Stimulated activated CD4-positive, alpha-beta T cell treated with anti-CD3 and anti-CD28 coated beads, TNF-alpha, amount 100 ng/mL, for 24 hours (primary cell): Measurements from ENCODE around the gene SLC6A9.

Experiments
- DNase-seq, 3 experiments: peaks; one replicate each; pipeline ENCODE4 v3.0.0-alpha.2; 2020; ENCODE audit warnings: low read depth in 3 of 3

SLC6A9 gene

DNA sequence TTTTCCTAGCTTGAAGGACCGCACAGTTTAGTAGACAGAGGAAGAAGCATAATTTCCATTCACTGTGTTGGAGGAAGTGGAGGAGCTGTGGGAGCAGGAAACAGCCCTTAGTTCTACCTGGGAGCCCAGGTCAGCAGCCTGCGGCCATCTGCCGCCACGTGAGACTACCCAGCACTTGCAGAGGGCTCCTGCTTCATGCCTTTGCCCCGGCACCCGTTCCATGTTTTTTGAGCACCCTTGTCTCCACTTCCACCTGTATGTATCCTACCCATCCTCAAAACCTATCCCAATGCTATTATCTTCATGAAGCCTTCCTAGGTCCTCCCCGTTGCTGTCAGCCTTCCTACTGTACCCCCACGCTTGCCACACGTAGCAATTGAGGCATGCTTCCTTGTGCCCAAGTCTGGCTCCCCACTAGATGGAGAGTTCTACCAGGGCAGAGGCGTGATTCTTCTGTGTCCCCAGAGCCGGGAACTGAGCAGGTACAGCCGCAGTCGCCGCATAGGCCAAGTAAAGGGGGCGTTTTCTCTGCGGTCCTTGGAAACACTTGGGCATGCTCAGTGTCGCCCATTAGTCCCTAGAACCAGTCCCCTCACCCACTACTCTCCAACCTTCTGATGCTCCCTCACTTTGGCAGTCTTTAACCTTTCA lies 1.9 kb downstream of the SLC6A9 start:
- DNase-seq = no peak

DNA sequence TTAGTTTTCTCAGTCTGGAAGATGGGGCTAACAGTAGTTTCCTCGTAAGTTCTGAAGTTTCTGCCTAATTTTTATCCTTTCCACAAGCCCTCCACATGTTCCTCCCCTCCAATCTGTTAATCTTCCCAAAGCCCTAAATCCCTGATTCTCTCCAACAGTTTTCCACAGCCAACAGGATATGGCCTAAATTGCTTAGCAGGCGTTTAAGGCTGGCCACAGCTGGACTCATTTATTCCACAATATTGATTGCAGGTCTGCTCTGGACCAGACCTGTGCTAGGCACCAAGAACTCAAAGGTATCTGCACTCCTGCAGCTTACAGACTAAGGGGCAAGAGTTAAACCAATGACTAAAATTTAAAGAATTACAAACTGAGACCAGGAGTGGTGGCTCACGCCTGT lies 3.9 kb downstream of the SLC6A9 start:
- no peak for DNase-seq

DNA sequence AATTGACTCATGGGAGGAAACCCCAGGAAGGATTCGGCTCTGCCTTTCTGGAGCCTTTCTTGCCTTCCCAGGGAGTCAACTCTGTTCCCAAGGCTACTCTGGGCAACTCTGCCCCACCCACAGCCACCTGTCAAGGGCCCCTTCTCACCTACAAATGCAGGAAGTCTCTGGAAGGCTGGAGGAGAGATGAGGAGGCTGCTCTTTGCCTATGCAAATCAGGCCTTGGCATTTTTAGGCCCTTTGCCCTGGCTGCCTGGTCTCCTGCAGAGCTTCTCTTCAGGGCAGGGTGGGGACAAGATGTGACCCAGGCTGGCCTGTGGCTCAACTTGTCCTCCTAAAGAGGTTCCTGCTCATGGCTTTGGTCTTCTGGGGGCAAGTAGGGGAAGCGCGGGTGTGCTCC lies 5.4 kb downstream of the SLC6A9 start:
- no peak for DNase-seq

DNA sequence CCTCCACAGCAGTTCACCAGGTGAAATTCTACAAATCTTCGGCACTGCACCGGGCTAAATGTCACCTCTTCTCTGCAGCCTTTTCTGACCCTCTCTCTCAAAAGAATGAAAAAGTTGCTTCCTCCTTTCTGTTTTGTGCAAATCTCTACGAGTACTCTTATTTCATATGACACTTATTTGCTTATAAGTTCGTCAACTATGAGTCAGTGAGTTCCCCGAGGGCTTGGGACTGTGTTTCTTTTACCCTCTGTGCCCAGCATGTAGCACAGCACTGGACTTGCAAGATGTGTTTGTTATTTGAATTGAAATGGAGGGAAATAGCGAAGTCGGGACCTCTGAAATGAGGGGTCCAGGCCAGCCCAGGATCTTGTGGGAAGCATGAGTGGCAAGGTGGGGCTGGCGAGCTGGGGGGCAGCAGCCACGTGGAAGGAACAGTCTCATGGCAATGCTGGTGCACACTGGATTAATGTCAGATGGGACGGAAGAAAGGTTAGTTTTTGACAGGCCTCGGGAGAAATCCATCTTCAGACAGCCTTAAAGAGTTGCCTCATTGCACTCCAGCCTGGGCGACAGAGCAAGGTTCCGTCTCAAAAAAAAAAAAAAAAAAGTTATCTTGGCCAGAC lies 6.2 kb downstream of the SLC6A9 start:
- no peak for DNase-seq

DNA sequence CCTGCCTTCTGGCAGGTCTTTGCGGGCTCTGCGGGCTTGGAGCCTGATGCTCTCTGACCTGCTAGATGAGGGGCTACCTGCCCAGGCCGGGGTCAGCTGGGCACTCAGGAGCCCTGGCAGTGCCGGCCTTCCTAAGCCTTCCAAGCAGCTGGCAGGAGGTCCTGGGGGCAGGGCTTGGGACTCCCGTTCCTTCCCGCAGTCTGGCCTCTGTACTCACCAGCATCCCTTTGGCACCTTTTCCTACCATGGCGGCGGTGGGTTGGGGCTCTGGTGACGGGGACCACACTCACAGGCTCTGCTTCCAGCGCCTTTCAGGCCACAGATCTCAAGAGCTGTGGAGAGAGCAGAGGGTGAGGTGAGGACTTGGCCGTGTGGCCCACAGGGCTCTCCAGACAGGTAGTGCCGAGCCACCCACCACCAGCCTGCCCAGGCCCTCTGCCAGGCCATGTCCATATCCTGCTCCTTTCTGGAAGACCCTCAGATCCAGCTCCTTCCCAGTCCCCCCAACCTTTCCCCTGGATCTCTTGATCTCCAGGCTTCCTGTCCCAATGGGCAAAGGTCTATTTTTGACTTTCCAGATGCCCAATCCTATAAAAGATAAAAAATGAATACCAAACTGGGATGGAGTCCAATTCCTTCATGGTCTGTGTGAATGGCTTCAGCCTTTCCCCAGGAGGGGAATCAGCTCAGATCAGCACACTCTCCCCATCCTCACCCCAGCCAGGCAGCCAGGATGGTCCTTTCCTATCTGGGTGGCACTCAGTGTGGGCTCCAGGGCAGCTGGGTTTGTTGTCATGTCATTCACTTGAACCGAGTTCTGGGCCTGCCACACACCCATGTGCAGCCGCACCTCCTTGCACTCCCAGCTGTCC lies 7.0 kb downstream of the SLC6A9 start:
- DNase-seq = no peak

DNA sequence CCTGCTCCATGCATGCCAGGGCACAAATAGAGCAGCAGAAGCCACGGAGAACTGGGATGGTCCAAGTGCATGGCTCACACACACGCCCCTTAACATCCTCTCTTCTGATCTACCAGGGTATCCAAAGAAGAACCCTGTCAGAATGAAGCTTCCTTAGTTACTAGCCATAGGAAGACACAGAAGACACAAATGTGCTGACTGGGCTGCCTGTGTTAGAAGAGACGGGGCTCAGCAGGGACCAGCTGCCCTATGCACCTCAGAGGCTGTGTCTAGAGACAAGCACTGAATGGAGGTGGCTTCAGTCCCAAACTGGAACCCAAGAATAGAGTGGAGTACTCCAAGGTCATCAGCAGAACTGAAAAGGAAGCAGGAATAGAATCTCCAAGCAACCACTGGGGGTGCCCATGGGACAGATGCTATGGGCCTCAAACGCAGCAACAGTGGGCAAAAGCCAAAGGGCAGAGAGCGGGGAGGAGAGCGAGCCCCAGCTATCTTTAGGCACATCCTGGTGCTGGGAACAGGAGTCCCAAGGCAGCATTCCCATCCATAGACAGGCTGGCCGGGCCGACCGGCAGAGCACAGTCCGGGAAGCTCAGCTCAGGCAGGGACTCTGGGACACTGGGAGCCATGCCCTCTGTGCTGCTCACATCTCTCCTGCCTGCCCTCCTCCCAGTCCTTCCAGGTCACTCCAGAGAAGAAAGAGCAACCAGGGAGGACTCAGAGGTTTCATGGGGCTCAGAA lies 9.5 kb downstream of the SLC6A9 start:
- DNase-seq = no peak

DNA sequence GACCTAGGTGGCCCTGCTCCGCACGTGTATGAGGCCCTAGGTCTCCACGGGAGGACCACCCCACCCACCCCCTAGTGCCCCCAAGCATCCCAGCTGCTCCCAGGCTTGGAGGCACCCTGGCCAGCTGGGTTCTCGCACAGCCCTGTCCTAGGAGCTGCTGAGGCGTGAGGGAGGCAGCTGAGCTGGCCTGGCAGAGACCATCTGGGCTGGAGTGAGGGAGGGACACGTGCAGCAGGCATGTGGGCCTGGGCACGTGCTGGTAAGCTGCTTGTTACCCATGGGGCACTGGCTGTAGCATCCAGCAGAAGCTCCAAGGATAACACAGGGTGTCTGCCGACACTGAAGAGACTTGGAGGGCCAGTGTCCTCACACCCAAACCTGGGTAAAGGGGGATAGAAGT lies 10.1 kb downstream of the SLC6A9 start:
- no peak for DNase-seq

DNA sequence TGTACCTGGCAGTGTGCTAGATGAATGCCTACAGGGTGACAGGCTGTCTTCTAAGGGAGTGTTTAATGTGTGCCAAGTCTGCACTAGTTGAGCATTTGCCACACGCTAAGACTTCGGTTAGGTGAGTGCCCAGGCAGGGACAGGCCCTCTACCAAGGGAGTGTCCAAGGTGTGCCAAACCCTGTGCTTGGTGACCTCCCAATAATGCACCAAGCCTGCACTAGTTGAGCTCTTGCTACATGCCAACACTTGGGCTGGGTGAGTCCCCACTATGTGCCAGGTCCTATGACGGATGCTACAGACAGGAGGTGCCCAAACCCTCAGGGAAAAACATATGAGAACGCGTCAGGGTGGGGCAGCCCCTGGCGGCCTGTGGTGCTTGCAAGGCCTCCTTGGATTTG lies 10.8 kb downstream of the SLC6A9 start:
- DNase-seq = no peak

DNA sequence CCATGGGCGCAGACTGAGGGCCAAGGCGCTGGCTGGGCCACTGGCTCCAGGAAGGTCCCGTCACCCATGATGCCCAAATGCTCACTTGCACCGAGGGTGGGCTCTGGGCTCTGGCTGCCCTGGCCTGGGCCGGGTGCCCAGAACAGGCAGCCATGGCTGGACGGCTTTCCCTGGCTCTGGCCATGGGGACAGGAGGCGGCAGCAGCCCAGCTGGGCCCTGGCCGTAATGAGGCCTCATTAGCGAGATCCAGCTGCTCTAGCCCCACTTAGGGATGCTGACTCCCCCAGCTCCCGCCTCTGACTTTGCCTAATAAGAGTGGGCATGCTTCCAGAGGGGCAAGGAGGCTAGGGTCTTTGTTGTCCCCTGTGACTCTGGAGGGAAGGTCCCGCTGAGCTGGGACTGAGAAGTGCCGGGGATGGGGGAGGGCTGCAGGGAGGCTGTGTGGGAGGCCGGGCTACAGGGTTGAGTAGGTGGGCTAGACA lies 11.8 kb downstream of the SLC6A9 start:
- no peak for DNase-seq

DNA sequence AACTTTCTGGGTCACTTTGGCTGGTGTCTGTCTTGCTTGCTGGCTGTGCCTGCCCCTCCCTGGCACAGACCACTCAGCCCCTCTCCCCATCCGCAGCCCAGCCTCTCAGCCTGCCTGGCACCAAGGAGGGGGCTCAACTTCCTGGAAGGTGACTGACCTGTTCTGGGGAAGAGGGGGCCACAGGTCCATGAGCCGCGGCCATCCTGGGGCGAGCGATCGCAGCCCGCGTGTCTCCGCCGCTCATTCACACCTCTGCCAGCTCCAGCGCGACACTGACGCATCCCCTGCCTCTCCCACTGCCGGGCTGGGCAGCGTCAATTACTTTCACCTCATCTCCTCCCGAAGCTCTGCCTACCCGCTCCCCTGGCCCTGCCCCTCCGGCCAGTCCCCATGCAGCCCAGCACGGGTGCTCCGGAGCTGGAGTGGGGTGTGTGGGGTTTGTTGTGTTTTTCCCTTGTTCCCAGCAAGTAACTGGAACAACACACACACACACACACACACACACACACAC lies 14.3 kb downstream of the SLC6A9 start:
- no peak for DNase-seq

DNA sequence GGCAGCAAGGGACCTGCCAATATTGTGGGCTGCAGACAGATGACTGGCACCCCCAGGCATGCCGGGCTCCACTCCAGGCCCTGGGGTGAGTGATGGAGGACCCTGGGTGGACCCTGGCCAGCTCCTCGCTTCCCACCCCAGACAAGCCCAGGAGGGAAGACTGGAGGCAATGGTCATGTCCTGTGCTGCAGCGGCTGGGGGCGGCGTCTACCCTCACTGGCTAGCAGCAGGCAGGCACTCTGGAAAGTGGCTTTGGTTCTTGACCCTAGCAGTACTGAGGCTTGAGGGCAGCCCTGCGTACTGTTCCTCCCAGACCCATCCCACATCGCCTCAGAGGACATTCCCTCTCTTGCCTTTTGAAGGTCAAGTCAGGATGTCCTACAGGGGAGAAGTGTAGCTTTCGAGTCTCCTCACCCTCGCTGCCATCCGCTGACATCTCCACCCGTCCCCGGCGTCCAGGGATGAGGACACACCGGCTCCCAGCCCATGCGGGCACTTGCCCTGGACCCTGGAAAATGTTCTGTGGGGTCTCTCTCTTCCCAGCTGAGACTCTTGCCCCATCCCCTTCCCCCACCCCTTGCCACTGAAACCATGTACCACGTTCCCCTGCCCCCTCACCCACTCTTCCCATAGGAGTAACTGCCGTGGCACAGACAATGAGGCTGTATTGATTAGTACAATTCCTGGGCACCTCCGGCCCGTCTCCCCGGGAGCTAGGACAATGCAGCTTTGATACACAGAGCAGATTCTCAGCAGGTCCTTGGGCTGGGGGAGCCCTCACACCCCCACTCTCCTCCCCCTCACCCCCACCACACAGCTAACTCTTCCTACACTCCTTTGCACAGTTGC lies 15.0 kb downstream of the SLC6A9 start:
- DNase-seq = no peak

DNA sequence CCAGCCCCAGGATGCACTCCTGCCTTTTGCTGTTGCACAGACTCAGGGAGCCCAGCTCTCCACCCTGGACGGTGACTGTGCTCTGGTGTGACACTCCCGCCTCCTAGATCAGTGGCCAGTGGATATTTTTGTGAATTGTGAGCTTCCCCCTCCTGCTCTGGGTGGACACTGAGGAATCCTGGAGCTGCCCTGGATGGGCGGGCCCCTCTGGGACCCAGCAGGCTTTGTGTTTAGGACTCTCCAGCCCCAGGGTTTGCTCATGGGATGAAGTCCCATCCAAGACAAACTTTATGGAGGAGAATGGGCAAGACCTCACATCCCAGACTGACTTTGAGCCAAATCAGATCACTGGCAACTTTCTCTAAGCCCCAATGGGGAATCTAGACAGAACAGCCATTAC lies 16.1 kb downstream of the SLC6A9 start:
- DNase-seq = no peak

DNA sequence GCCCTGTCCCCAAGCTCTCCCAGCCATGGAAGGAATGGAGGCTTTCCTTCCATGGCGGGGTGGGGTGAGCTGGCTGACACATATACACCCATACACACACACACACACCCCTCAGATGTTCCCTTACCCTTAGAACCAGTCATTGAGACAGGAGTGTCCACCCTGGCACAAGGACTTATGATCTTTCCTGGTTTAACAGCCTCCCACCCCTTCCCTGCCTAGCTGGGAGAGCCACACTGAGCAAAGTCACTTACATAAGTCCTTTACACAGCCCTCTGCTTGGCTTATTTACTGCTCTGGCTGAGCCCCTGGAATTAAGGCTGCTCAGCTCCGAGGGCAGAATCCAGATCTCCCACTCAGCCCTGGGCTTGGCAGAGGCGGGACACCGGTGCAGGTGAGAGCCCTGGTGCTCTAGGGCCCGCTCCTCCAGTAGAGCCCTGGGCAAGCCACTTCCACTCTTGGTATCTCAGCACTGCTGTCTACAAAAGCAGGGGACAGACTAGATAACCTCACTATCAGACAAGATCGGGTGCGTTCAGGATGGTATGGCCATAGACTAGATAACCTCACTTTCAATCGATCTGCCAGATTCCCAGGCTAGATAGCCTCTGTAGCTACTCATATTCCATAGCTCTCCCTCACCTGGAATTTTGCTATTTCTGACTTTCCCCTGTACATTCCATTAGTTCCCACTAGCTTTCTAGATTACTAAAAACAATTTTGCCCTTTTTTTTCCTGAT lies 16.7 kb downstream of the SLC6A9 start:
- no peak for DNase-seq

DNA sequence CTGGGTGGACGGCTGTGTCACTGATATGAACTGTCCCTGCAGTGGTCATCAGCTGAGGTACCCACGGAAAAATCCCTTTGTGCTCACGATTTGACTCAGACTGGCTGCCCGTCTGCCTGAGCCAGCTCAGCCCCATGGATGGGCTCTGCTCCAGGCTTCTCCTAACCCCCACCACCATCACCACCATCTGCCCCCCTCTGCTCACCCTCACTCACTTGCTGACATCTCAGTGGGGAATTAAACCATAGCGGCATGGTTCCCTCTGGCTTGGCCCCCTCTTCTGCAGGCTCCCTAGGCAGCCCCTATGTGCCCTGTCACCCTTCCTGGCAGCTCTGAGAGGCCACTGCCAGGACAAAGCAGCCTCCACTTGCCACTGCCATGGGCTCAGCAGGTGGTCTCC lies 17.3 kb downstream of the SLC6A9 start:
- DNase-seq = no peak

DNA sequence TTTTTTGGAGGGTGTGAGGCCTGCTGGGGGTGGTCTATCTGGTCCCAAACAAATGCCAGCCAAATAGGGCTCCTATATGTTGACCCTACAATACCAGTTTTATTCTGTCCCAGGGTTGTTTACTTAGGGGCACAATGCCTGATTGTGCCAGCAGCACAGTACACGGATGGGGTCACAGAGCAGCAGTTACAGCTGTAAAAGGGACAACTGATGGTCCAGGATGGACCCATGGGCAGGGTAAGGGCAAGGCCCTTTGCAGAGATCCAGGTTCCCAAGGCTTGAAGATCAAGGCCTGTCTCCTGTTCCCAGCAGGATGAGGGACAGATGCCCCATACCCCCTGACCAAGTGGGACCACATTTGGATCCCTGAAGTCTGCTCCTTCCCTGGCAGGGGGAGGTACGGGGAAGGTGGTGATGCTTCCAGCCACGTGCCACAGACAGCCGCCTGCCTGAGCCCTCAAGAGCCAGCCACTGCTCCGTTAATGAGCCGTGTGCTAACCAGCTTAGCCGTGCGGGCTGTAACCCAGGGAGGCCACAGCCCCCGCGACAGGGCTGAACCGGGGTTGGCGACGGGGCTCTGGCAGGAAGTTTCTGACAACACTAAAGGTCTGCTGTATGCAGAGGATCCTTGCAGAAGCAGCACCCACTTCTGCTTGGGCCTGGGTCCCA lies 18.2 kb downstream of the SLC6A9 start:
- DNase-seq = no peak

DNA sequence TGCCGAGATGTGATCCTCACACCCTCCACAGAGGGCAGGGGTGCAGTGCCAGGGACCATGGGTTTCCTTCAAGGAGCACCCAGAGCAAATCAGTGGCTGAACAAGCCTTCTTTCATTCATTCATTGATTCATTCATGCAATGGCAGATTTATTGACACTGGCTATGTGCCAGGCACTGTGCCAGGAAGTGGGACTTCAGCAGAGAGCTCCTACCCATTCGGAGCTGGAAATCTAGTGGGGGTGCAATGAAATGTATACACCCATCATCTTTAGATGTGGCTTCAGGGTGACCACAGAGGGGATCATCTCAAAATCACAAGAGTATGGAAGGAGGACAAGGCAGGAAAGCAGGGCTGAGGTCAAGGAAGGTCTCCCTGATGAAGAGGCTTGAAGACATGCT lies 18.9 kb downstream of the SLC6A9 start:
- no peak for DNase-seq

DNA sequence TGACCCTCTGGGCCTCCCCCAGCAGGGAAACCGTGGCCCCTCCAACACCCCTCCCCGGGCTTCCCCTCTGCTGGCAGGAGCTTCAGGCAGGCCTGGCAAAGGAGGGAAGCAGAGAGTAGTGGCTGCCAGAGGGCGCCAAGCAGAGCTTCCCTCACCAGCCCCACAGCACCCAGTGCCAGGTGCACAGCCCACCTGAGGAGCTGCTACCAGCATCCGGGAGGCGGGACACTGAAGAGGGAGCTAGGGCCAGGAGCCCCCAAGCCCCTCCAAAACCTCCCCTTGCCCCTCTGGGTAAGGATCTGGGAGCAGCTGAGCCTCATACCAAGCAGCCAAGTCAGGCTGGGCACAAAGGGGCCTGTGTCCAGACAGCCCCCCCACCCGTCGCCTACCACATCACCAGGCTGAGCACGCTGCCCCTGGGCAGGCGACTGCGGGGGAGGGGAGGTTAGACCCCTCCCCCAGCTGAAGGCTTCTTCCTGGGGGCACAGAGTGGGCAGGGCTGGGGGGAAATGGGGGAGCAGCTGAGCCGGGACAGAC lies 20.3 kb downstream of the SLC6A9 start:
- no peak for DNase-seq

DNA sequence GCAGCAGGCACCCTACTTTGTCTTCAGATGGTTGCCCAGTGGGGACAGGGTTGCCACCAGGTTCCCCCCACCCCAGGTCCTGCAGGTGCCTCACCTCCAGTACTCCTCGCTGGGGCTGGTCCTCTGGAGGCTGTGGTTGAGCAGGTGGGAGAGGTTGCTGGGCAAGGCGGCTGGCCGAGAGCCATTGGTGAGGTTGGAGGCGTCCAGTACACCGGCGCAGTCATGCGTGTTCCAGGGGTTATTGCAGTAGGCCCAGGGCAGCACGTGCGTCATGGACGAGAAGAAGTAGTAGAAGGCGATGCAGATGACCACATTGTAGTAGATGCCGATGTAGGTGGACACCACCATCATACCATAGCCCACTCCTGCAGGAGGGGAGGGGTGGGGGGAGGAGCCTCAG lies 23.0 kb downstream of the SLC6A9 start:
- DNase-seq = no peak

DNA sequence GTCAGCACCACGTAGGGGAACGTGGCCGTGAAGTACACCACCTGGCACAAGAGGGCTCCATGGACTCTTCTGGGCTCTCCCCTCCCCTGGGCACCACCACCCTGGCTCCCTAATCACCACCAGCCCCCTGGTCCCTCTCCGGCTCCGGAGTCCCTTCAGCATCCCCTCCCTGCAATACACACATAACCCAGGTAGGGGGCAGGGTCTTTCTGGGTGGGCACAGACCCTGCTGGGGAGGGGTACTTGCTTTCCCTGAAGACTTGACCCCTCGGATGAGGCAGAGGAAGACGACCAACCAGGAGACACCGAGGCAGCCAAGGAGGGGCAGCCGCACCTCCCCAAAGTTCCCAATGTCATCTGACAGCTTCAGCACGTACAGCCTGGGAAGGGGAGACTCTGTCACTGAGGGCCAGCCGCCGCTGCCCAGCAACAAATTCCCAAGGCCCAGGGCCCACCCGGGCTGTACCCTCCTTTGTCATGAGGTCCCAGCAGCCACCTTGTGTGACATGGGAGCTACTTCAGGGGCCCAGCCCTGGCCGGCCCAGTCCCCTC lies 28.6 kb downstream of the SLC6A9 start:
- no peak for DNase-seq
